HG03064 (cell line): Measurements from ENCODE around the gene BEST1.
A peak's percentile ranks its signal among the peaks of the same experiment; 100 is the strongest.
"Not testable (repeated sequence)": the region's sequence is repeated elsewhere in the genome, so short reads cannot be mapped to it uniquely, and the experiment has no call there.

Experiments used
- ATAC-seq: cut with Tn5 transposase; IDR thresholded peaks from one replicate; pipeline ENCODE4 v1.9.1; 2021; ENCODE audit warnings: low read depth; ENCODE audit not compliant: unreplicated experiment

Gene BEST1

GRCh38 chr11:61962213-61963015 is 12.3 kb downstream of the BEST1 start:
- ATAC-seq = no peak

GRCh38 chr11:61963016-61963281 is 12.8 kb downstream of the BEST1 start:
- ATAC-seq = no peak

GRCh38 chr11:61963282-61964057 is 13.3 kb downstream of the BEST1 start:
- no peak for ATAC-seq

- ATAC-seq = no peak
These were observed 14.0 kb downstream of the BEST1 start for GRCh38 chr11:61964058-61964665.

GRCh38 chr11:61964666-61965271 is 14.6 kb downstream of the BEST1 start:
- ATAC-seq = not testable (repeated sequence)

- no peak for ATAC-seq
These were observed 16.6 kb downstream of the BEST1 start for GRCh38 chr11:61966734-61967115.

GRCh38 chr11:61967116-61967923 is 17.2 kb downstream of the BEST1 start, which contains the start of gene FTH1:
TSS of gene FTH1 (minus strand) at chr11:61967634. CDS start at chr11:61967425, 209 bp downstream.
- peak; percentile 50 for ATAC-seq

GRCh38 chr11:61967924-61968757 is 18.0 kb downstream of the BEST1 start:
- ATAC-seq = peak; percentile 15

- no peak for ATAC-seq
These were observed 18.7 kb downstream of the BEST1 start for GRCh38 chr11:61968758-61969390.

GRCh38 chr11:61969391-61969758 is 19.2 kb downstream of the BEST1 start:
- ATAC-seq = no peak

- no peak for ATAC-seq
These were observed 19.9 kb downstream of the BEST1 start for GRCh38 chr11:61969838-61970662.

- no peak for ATAC-seq
These were observed 21.3 kb downstream of the BEST1 start for GRCh38 chr11:61971248-61972111.

- no peak for ATAC-seq
These were observed 22.0 kb downstream of the BEST1 start for GRCh38 chr11:61972112-61972671.

- no peak for ATAC-seq
These were observed 22.7 kb downstream of the BEST1 start for GRCh38 chr11:61972672-61973475.

GRCh38 chr11:61973476-61974162 is 23.5 kb downstream of the BEST1 start:
- no peak for ATAC-seq
